ENCODE measurements around the gene NCKAP1.

NCKAP1 gene

DNA sequence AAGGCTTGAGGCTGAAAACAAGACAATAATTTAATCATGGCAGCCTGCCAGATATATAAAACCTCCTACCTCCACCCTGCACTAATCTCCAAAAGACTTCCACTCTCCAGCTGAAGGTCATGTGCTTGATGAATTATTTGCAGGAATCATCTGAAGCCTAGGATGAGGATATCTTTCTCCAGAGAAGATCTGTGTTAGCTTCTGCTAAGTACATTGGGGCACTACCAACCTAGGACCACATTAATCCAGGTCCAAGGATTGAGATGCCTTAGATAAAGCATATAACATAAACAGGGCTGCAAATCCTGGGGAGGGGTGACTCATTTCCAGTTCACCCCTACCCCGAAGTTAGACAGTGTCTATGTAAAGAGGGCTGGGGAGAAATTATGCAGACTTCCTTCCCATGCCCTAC is 91.3 kb downstream of the NCKAP1 start:
- DNase-seq: peak; percentile 5

DNA sequence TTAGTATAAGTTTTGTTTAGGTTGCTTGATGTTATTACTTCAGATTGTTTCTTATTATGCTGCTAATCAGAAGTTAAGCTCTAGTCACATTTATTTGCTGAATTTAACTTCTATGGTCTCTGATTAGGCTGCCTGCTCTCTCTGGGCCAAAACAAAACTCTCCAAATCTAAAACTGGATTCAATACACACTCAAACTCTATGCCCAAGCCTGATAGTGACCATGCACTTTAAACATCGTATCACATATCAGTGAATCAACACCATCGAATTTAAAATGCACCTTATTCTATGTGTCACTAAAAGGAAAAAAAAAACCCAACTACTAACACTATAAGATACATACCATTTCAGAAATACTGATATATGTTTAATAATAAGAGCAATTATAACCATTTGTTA is 94.9 kb downstream of the NCKAP1 start:
- DNase-seq: no peak

DNA sequence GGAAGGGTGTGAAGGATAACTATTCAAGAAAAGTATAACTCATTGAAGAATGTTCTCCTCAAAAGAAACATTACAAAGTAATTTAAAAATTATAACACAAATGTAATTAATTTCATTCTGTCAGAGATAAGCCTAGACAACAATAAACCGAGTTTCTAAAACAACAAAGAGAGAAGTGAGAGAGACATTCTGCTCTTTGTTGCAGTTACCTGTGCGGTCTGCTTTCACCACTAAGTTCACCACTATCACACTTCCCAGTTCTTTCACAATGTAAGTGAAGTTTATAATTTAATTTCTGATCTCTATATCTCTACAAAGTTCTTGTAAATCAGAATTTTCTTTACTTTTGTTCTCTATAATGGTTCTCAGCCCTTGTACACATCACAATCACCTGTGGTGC is 95.5 kb downstream of the NCKAP1 start:
- DNase-seq: no peak

DNA sequence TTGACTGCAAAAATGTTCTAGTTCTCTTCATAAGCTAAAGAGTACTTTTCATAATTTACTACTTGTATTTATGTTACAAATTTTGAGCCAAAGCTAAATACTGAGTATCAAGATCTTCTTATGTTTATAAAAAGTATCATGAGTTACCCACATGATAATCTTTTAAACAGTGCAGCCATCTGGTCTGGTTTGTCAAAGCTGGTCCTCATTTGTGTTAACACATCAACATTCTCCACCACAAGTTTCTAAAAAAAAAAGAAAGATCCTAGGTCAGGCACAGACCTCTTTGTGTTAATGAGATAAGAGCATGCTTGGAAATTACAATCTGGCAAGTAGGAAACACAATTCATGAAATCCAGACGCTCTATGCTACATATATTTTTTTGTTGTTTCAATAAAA is 96.3 kb downstream of the NCKAP1 start:
- no peak for DNase-seq

DNA sequence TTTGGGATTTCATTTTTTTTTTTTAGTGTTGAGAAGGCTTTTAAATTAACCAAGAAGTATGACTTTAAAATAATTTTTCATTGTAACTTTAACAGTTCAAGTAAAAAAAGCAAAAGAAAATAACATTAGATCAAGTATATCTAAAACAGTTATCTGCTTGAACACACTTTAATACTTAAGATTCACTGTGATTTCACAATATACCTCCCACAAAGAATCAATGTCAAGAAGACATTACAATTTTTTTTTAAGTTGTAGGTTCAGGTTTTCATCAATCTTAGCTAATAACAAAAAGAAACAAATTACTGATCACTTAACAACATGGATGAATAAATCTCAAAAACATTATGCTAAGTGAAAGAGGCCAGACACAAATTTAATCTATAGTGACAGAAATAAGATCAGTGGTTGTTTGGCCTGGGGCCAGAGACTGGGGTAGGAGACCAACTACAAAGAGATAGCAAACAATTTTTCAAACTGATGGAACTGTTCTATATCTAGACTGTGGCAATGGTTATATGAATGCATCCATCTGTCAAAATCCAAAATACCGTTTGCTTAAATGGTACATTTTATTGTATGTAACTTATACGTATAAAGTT is 97.0 kb downstream of the NCKAP1 start:
- no peak for DNase-seq

DNA sequence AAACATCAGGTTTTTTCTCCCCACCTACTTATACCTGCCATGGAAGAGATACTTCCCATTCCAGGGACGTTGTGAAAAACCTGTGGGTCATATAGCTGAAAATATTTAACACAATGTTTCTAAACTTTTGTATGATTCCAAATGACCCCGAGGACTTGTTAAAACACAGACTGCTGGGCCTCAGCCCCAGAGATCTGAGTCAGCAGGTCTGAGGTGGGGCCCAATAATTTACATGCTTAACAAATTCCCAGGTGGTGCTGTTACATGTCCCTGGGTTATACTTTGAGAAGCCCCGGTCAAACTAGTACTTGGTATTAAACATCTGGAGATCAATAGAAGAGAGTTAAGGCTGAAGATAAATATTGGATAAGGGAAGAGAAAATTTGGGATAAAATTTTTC is 100.4 kb downstream of the NCKAP1 start:
- DNase-seq: no peak

DNA sequence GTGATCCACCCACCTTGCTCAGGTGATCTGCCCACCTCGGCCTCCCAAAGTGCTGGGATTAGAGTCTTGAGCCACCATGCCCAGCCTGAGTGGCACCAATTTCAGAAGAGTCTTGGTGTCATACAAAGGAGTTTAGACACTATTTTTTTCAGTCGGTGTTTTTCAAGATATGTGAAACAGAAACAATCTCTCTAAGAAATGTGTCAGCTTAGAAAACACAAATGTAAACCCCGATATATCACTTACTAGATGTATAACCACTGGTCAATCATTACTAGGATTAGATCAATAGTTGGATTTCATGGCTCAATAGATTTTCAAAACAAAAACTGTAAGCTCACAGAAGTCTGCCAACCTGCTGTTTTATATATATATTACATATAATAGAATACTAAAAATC is 104.6 kb downstream of the NCKAP1 start:
- DNase-seq: no peak

DNA sequence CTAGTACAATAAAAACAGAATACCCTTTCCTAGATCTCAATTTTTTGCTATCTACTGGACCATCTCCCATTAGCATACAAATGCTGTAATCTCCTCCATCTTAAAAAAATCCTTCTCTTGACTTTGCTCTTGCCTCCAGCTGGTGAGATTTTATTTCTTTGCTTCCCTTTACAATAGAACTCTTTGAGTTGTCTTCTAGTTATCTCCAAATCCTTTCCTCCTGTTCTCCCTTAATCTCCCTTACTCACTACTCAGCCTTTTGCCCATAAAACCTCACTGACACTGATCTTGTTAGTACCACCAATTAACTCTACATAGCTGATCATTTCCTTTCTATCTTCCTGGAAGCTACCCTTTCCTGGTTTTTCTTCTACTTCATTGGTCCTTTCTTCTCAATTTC is 108.3 kb downstream of the NCKAP1 start:
- no peak for DNase-seq

DNA sequence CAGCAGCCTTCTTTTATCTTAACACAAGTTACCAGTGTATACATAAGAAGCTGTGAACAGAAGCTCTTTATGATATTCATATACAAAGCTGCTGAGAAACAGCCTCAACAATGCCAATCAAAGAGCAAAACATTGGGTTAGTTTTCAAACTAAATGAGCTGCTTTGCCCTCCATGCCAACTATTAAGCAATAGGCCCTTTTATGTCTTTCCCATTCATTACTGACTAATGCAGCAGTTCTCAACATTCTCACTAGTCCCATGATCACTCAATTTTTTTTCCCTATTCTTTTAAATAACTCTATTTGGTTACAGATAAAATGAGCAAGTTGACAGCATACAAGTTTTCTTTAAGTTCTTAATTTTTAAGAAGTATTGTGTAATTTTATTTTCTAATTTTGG is 114.0 kb downstream of the NCKAP1 start:
- DNase-seq: no peak

DNA sequence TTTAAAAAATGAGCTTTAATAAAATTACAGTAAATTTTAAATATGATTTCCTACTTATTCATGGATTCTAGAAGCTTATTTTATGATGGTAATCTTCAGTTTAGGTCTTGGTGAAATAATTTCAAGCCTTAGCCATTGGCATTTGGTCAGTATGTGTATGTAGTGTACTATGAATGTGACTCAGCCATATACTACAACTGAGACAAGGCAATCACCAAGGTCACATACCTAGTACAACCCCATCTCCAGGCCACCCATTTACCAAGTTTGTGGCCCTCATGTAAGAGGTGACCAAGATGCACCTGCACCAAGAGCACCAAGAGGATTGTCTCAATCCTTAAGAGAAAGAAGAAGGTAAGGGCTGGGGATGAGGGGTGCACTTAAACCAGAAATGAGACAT is 117.0 kb downstream of the NCKAP1 start:
- no peak for DNase-seq

DNA sequence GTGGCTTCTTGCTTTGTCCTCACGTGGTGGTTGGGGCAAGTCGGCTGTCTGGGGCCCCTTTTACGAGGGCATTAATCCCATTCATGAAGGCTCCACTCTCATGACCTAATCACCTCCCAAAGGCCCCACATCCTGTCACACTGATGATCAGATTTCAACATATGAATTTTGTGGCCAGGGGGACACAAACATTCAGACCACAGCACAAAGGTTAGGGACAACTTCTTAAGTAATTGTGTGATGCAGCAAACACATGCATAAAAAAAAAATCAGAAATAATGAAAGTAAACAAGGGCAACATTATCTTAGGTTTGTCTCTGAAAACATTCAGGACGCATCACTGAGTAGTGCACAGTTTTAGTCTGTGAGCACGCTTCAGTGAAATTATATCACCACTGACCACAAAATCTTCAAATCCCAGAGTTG is 117.6 kb downstream of the NCKAP1 start:
- DNase-seq: no peak

DNA sequence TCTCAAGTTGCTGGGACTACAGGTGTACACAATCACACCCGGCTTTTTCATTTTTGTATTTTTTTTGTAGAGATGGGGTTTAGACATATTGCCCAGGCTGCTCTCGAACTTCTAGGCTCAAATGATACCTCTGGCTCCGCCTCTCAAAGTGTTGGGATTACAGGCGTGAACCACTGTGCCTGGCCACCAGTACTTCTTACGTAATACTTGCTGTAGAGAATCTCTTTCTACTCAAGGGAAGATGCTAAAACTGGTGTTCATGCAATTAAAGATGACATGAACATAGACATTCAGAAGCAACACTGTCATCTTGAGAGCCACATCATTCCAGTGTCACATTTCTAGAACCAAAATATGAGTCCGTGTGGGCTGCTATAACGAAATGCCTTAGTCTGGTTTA is 118.2 kb downstream of the NCKAP1 start:
- DNase-seq: no peak

DNA sequence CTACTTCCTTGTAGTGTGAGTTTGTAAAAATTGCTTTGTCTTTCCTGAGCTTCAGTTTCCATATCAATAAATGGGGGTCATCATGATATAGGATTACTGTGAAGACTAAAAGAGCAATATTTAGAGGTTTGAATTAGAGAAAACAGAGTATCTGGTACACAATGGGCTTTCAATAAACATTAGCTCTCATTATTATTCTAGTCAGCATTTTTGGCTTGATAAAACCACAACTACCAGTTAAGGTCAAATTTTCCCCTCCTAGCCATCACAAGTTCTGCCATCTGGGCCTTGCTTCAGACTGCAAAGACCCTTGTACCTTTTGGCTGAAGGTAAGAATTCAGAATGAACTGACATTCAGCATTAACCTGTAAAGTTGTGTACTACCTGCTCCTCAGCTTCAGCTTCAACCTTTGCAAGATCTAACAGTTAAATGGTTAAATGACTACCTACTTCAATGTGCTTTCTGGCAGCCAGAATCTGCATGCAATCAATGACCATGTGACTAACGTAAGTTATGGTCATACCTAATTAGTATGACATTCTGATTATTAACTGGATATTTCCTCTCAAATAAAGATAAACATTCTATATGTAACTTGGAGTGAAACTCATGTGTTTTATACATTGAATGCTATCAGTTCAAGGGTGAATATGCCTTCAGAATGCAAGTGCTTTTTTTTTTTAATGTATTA is 119.2 kb downstream of the NCKAP1 start:
- no peak for DNase-seq

DNA sequence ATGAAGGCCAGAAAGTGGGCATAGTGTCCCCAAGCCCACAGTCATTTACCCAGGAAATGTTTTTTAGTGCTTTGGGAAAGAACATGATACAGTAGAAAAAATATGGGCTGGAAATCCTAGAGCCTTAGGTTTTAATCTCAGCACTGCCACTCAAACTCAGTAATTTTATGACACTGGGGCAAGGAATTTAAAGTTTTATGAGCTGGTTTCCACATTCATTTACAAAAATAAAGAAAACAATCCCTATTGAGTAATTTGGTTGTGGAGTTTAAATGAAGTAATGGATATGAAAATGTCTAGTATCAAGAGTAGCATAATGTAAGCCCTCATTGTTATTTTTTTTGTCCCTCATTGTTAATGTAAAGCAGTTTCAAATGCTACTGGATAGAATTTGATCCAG is 120.3 kb downstream of the NCKAP1 start:
- no peak for DNase-seq

DNA sequence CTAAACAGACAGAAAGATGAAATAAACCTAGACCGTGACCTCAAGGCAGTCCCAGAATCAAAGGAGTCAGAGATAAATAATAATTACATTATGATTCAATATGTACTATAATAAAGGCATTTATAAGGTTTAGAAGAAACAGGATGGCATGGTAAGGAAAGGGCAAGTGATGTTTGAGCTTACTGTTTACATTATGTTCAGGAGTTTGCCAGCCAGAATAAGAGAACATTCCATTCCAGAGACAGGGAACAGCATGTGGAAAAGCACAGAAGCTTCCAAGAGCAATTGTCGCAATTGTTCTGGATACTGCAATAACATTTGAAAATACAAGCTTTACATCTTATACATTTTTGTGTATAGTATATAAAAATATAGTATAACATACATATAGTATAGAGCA is 121.8 kb downstream of the NCKAP1 start:
- DNase-seq: no peak

DNA sequence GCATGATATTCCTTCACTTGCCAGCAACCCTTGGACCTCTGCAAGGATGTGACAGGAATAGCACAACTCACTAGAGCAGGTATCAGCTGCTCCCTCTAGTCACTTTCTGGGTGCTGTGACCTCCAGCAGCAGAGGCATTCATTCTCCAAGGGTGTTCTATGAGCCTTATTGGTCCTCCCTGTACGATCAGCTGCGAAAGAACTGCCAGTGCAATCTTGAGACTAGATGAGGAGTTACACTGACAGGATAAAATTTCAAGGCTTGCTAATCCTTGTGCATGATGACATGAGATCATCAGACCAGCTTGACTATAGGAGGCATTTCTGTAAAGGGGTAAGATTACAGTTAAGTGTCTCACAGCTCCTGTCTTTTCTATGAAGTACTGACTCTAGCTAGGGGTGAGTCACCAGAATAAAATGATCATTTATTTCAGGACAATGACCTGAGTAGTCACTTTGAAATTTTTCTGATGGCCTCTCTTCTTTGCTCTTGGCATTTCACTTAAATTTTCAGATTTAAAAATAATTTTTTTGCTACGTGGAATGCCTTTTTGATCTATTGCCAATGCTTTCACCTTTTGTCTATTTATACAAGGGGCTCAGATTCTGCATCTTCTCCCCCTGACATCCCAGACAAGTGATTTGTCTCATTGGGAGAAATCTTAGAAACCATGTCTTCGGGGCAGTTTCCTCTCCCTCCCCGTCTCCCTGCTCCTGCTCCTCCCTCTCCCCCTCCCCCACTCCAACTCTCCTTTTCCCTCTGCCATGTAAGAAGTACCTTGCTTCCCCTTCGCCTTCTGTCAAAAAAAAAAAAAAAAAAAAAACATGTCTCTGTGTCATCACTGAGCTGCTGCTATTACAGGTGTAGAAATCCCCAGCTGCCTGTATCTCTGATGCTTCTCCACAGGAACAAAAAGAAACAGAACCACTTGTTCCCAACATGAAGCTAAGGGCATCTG is 122.6 kb downstream of the NCKAP1 start:
- DNase-seq: peak; percentile 91

DNA sequence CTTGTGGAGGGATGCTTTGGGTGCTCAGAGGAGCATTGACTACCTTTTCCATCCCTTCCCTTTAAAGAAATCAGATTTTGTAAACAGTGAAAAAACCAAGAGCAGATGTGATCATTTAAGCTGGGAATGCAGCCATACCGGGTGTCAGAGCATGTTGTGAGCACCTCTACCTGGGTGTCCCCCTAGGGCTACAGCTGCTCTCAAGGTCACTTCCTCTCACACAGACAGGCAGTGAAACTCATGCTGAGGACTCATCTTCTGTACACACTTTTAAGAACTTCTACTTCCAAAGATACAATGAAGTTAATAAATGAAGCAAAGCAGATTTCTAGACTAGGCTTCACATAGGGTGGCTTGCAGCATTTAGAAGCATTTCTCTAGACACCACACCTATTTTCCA is 123.4 kb downstream of the NCKAP1 start:
- DNase-seq: no peak

DNA sequence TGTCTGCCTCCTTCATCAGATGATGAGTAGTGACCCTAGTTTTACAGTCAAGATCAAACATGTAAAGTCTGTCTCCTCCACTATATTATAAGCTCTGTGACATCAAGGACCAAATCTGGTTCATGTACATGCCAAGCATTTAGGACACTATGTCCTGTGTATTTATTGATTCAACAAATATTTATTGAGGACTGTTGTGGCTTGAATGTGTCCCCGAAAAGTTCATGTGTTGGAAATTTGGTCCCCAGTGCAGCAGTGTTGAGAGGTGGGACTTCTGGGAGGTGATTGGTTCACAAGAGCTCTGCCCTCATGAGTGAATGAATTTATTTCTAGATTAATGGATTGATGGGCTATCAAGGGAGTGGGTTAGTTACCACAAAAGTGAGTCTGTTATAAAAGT is 125.2 kb downstream of the NCKAP1 start:
- DNase-seq: no peak

DNA sequence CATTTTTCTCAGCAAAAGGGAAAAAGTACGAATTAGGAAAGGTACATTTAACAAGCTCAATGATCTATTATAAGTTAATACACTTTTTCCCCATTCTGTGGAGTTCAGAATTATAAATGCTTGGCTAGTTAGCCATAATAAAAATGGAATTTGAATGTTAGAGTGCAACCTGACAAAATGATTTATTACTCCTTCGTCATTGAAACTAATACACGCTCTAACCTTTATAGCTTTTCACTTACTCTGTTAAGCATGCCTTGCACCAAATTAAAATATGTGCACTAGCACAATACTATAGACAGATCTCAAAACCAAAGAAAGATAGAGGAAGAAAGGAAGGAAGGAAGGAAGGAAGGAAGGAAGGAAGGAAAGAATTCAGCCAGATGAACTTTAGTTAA is 125.7 kb downstream of the NCKAP1 start:
- no peak for DNase-seq

DNA sequence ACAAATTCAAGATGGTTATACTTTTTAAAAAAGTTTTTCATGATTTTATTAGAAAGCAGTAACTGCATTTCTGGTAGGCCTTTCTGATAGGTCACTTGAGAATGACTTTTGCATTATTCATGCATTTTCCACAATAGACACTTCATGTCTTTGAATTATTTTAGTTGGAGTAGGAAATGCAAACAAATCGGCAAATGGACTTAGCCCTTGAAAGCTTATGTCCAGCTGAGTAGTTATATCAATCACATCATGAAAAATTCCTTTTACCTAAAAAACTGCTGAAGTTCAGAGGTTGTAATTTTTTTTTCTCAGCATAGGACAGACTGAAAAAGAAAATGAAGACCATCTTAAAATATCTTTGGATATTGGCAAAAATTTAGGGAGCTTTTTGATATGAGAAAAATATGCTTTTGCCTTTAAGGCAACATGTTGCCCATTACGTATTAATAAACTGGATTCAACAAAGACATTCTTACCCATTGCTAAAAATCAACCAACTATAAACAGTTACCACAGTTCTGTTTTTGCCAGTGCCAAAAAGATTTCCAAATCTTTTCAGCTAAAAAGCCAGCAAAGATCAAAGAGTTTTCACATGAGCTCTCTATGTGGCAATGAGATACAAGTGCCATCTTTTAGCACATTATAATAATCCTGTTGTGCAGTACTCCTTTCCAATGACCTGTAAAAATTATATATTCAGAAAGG is 126.3 kb downstream of the NCKAP1 start:
- DNase-seq: no peak

DNA sequence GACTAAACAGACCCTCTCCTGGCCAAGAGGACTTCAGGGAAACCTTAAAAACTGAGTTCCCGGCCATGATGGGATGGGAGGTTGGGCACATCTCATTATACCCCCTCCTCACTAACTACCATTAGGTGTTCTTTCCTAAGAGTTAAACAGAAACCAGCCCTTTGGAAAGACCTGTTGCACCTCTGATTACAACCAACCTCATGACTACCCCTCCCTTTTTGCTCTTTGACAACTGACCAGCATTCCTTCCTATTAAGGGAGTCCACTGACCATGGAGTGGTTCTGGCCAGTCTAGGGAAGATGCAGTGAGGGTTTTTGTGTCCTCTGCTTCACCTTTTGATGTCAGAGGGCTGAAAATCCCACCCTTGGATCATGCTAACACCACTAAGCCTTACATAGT is 127.3 kb downstream of the NCKAP1 start:
- DNase-seq: no peak

DNA sequence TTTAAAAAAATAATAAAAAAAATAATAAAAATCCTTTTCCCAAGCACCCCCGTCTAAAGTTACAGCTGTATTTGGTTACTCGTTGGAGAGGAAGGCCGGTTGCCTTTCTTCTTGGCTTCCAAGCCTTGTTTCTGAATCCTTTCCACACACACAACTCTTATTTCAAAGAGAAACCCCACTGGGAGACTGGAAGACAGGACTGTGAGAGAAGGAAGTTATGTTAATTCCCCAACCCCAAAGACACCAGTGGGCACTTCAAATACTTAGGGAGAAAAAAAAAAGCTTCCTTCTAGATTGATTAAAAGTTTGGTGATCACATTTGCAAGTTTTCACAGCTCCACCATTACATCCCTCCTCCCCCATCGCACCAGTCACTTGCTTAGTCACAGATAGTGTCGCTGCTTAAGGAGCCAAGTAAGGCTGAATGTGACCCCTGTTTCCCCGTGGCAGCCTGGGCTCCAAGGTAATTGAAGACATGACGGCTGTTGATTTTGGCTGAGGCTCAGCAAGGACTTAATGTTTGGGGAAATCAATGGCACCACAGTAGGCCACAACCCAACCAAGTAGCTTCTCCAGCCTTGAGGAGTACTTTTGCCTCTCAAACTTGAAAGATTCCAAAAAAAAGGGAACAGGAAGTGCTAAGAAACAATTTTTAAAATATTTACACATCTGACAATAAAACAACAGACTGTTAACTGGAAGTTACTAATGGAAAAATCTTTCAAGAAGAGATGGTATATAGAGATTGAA is 131.0 kb downstream of the NCKAP1 start:
- peak; percentile 44 for DNase-seq

DNA sequence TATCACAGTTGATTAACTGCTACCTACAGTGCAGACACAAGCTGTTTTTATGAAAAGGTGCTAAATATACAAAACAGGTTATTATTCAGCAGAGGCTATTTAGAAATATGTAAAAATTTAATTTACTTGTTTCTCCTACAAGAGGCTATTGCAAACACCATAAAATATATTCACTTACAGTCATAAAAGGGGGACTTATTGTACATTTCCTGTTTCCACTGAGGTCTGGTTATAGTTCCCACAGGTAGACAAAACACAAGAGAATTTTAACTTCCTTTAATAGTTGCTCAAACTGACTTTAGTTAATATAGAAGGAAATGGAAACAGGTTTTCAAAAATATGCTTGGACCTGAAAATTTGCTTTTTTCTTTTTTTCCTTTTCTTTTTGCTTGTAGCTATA is 131.8 kb downstream of the NCKAP1 start:
- no peak for DNase-seq
